Germinal center (tissue), 1 donor: ENCODE results near the gene TRNP1.
"Not testable (repeated sequence)": the region's sequence is repeated elsewhere in the genome, so short reads cannot be mapped to it uniquely, and the experiment has no call there.

ENCODE experiments used
- DNase-seq: peaks from one replicate; pipeline ENCODE4 v3.0.0; 2012; ENCODE audit warnings: mixed read lengths, low spot score

The TRNP1 gene

DNA sequence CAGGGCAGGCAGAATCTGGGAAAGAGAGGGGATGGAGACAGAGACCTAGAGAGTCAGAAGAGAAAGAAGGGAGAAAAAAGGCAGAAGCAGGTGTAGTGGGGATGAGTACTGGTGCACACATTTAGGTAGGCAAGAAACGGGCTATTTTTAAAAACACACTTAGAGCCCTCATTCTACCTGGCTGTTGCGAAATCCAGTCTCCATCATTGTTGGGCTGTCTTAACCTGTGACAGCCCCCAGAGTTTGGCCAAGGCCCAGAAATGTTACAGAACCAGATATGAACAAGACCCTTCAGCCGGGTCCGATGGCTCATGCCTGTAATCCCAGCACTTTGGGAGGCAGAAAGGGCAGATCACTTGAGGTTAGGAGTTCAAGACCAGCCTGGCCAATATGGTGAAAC, 20.7 kb upstream of the TRNP1 start:
- DNase-seq, result no peak

GRCh38 chr1:26976621-26977510, 16.6 kb upstream of the TRNP1 start:
- DNase-seq, result no peak

DNA sequence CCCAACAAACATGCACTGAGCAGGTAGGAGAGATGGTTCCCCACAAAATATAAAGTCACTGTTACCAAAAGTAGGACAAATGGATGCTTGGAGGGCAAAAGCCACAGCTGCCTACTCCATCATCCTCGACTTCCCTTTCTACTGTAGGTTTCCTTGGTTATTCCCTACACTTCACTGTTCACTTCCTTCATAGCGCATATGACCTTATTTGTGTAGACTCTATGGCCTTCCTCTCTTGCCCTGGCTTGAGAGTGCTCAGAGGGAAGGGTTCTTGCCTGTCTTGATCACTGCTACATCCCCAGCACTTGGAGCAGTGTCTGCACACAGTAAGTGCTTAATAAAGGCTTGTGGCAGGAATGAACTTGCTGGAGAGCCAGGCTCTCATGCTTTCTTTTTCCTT, 14.6 kb upstream of the TRNP1 start:
- DNase-seq, result no peak

- DNase-seq, result no peak
Observed at GRCh38 chr1:26981146-26981846, 12.2 kb upstream of the TRNP1 start.

DNA sequence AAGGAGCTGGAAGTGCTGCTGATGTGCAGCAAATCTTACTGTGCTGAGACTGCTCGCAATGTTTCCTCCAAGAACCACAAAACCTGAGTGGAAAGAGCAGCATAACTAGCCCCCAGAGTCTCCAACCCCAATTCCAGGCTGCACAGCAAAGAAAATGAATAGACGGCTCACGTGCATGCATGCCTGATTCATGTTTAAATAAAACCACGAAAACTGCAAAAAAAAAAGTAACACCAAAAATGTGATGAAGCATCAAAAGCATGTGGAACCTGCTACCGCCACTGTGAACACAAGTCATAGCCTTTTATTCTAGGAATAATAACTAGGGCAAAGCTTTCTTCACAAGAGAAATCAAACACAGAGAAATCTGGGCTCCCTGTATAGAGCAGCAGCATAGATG, 9.6 kb upstream of the TRNP1 start:
- no peak for DNase-seq

- no peak for DNase-seq
Observed at GRCh38 chr1:26984291-26984690, 9.2 kb upstream of the TRNP1 start.

GRCh38 chr1:26986658-26987057, 6.8 kb upstream of the TRNP1 start:
- no peak for DNase-seq

- DNase-seq, result not testable (repeated sequence)
Observed at GRCh38 chr1:26989403-26990109, 3.9 kb upstream of the TRNP1 start.

GRCh38 chr1:26991310-26992116, 2.0 kb upstream of the TRNP1 start:
- no peak for DNase-seq

DNA sequence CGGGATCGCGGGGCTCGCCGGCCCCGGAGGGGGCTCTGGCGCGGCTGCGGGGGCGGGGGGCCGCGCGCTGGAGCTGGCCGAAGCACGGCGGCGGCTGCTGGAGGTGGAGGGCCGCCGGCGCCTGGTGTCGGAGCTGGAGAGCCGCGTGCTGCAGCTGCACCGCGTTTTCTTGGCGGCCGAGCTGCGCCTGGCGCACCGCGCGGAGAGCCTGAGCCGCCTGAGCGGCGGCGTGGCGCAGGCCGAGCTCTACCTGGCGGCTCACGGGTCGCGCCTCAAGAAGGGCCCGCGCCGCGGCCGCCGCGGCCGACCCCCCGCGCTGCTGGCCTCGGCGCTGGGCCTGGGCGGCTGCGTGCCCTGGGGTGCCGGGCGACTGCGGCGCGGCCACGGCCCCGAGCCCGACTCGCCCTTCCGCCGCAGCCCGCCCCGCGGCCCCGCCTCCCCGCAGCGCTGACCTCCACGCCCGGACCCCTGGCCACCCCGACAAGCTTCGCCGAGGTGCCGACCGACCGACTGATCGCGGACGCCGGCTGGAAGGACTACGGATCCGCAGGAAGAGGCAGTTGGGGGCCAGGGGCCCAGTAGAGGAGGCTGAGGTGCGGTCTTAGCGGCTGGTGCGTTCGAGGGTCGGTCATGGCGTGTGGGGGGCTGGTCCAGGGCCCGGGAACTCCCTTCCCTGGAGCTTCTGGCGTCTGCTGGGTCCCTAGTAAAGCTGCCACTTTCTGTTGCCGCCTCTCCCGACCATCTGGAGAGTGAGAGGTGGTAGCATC, 711 bp downstream of the TRNP1 start:
- DNase-seq, result peak; percentile 49

DNA sequence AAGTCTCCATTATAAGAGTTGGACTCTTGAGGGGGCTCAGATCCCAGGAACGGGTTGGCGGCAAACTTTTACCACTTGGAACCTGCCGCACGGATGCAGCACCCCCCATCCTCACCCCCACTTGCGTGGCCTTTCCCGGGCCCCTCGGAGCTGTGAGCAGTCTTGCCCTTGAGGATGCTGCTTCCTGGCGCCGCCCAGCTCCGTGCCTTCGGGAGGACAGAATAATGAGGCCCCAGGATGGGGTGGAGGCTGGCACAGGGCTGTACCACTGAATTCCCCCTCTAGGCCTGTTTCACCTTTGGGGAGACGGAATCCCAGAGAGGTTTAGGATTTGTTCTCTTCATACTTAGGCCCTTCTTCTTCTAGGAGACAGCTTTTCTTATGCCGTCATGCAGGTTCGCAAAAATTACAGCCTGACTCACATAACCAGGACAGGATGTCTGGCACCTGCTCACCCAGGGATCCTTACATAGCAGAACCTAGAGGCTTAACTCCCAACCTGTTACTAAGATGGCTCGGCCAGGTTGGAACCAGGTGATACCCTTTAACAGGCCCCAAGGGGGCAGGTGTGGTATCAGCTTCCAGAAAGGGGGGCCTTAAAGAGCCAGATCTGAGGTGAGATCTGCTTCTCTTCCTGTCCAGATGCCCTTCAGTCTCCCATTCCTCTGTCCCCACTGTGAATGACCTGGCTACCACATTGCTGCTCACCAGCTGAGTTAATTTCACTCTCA, 1.5 kb downstream of the TRNP1 start:
- no peak for DNase-seq

- DNase-seq, result no peak
Observed at GRCh38 chr1:26996024-26996423, 2.5 kb downstream of the TRNP1 start.

- no peak for DNase-seq
Observed at GRCh38 chr1:26996665-26997064, 3.2 kb downstream of the TRNP1 start.

DNA sequence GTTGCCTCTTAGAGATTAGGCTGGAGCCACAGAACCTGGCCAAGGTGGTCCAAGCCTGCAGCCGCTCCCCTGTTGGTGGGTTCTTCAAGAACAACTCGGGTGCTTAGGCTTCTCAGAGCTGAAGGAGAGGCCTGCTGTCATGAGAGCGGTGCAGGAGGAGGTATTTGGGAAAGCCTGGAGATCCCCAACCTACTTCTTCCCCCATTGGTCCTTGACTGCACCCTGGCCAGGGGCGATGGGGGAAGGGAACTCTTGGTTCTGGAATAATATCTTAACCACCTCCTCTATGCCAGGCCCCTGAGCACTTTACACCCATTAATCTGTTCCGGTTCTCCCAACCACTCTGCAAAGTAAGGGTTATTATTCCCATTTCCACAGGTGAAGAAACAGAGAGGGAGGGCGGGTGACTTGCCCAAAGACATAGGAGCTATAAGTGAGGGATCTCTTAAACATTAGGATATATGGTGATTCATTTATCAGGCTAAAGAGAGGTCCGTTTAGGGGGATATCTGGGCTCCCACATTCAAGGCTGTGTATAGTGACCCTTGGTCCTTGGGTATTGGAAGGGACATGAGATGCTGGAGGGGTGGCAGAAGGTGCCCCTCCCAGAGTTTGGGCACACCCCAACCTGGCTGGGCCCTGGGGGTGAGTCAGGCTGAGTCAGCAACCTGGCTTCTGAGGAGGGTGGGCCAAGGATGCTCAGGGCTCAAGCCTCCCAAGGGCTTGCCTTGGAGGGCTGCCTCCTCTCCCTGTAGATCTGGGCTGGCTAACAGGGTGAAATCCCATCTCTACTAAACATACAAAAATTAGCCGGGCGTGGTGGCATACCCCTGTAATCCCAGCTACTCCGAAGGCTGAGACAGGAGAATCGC, 5.2 kb downstream of the TRNP1 start:
- DNase-seq, result no peak

DNA sequence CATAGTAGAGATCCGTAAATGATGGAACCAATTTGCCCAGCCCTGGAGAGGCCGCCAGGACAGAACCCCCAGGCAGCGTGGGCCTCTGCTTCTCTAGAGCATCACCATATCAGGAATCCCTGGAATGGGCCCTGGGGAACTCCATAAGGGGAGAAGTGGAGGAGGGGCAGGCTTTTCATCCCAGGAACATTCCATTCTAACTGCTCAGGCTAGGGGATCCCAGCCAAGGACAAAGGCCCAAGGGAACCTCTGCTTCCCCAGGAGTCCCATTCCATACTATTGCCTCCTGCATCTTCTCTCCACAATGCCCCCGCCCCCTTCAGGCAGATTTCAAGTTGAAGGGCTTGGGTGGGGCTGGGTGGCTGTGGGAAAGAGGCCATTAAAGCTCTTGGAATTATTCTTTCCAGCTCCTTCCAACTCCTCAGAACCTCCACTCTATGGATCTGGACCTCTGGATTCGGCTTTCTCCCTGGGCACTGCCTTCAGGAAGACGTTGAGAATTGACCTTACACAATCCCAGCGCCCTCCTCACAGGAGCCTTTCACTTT, 6.0 kb downstream of the TRNP1 start:
- no peak for DNase-seq

GRCh38 chr1:27000090-27000816, 6.8 kb downstream of the TRNP1 start:
- DNase-seq, result no peak

DNA sequence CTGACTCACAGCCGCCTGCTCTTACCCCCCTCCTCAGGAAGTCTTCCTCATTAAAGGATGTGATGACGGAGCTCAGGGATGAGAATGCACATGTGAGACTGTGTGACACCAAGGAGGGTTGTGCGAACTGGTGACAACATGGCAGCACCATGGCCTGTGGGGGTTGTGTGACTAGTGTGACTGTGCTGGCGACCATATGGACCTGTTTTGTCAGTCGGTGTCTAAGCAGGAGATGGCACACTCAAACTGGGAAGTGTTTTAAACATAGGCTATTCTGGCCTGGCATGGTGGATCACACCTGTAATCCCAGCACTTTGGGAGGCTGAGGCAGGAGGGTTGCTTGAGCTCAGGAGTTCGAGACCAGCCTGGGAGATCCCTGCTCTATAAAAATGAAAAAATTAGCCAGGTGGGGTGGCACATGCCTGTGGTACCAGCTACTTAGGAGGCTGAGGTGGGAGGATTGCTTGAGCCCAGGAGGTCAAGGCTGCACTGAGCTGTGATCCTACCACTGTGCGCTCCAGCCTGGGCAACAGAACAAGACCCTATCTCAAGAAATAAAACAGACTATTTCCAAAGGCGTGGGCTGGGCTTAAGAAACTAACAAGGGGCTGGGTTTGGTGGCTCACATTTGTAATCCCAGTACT, 7.4 kb downstream of the TRNP1 start:
- DNase-seq, result no peak
